Large intestine (tissue), 3 donors: ENCODE data around the gene PKD1. TPM values are rescaled to one million over a fixed set of nuclear protein-coding genes. Genes with fewer than 3 reads are reported as not detected.

ENCODE experiments used
- DNase-seq, 2 donors: peaks; one replicate each; pipeline versions ENCODE4 v3.0.0 to v3.0.0-alpha.2; 2013
- H3K27ac ChIP-seq: one replicate; pipeline ENCODE4 v1.5.1; 2013; ENCODE audit warnings: low read length
- H3K27me3 ChIP-seq: 2 replicates; pipeline ENCODE4 v1.6.1; 2013; ENCODE audit warnings: low read length; ENCODE audit not compliant: control insufficient read depth, insufficient read depth
- H3K36me3 ChIP-seq: 2 replicates; pipeline ENCODE4 v1.6.1; 2013; ENCODE audit warnings: low read length; ENCODE audit not compliant: control insufficient read depth, insufficient read depth
- H3K4me1 ChIP-seq: one replicate; pipeline ENCODE4 v1.6.1; 2013; ENCODE audit warnings: low read length; ENCODE audit not compliant: control insufficient read depth, insufficient read depth
- H3K4me3 ChIP-seq: one replicate; pipeline ENCODE4 v1.5.1; 2013; ENCODE audit warnings: low read length
- H3K9me3 ChIP-seq: one replicate; pipeline ENCODE4 v1.6.1; 2013; ENCODE audit warnings: mild to moderate bottlenecking, low read depth, low read length, moderate library complexity; ENCODE audit not compliant: control insufficient read depth
- WGBS: methylation state at CpG from one replicate; pipeline ENCODE4 v1.1.5; 2013; ENCODE audit warnings: low lambda C conversion rate; ENCODE audit not compliant: insufficient coverage; 5-methylcytosine and 5-hydroxymethylcytosine counted together
- polyA plus RNA-seq: library from polyadenylated mRNA; unstranded; fragments of 120-200 nt; gene quantifications from one replicate; pipeline ENCODE4 v1.2.1, GENCODE V29; 2013

PKD1 gene
- polyA plus RNA-seq, 1 donor: 58.4 TPM

- no peak overlapping the region for H3K4me3 ChIP-seq
- peaks cover 15% of the 10 kb centered on the region for H3K9me3 ChIP-seq
- peaks cover 22% of the 10 kb centered on the region for H3K4me1 ChIP-seq
- no peaks in the 10 kb centered on the region for H3K27me3 ChIP-seq
- peaks cover 79% of the 10 kb centered on the region for H3K36me3 ChIP-seq
- DNase-seq: no peak
- no CpG with 5 or more reads among the region's 20 CpGs for WGBS
- no peak overlapping the region for H3K27ac ChIP-seq
Measured at GRCh38 chr16:2088759-2089358, 46.8 kb downstream of the PKD1 start.

GRCh38 chr16:2087748-2088631, 47.7 kb downstream of the PKD1 start:
- Histone ChIP-seq H3K27ac (no peak overlapping the region), H3K36me3 (peaks cover 79% of the 10 kb centered on the region), H3K27me3 (no peaks in the 10 kb centered on the region), H3K9me3 (peaks cover 15% of the 10 kb centered on the region), H3K4me3 (no peak overlapping the region), H3K4me1 (peaks cover 20% of the 10 kb centered on the region)
- no CpG with 5 or more reads among the region's 41 CpGs for WGBS
- DNase-seq: no peak

GRCh38 chr16:2086812-2087747, 48.6 kb downstream of the PKD1 start:
- H3K9me3 ChIP-seq: peaks cover 15% of the 10 kb centered on the region
- no peak for DNase-seq
- no peak overlapping the region for H3K27ac ChIP-seq
- H3K36me3 ChIP-seq: peaks cover 81% of the 10 kb centered on the region
- H3K4me3 ChIP-seq: no peak overlapping the region
- no CpG with 5 or more reads among the region's 30 CpGs for WGBS
- H3K27me3 ChIP-seq: no peaks in the 10 kb centered on the region
- peaks cover 20% of the 10 kb centered on the region for H3K4me1 ChIP-seq

GRCh38 chr16:2086106-2086742, 49.5 kb downstream of the PKD1 start:
- H3K36me3 ChIP-seq: peaks cover 89% of the 10 kb centered on the region
- H3K4me1 ChIP-seq: peaks cover 19% of the 10 kb centered on the region
- no CpG with 5 or more reads among the region's 27 CpGs for WGBS
- H3K9me3 ChIP-seq: peaks cover 8% of the 10 kb centered on the region
- no peaks in the 10 kb centered on the region for H3K27me3 ChIP-seq
- no peak overlapping the region for H3K27ac ChIP-seq
- H3K4me3 ChIP-seq: no peak overlapping the region
- no peak for DNase-seq

GRCh38 chr16:2085669-2086068, 50.0 kb downstream of the PKD1 start:
- H3K27me3 ChIP-seq: no peaks in the 10 kb centered on the region
- peaks cover 94% of the 10 kb centered on the region for H3K36me3 ChIP-seq
- DNase-seq: no peak
- peaks cover 19% of the 10 kb centered on the region for H3K4me1 ChIP-seq
- no peak overlapping the region for H3K27ac ChIP-seq
- no peak overlapping the region for H3K4me3 ChIP-seq
- no CpG with 5 or more reads among the region's 14 CpGs for WGBS
- peaks cover 6% of the 10 kb centered on the region for H3K9me3 ChIP-seq

- Histone ChIP-seq H3K4me1 (peaks cover 15% of the 10 kb centered on the region), H3K36me3 (peaks cover 92% of the 10 kb centered on the region), H3K27me3 (no peaks in the 10 kb centered on the region), H3K27ac (no peak overlapping the region), H3K9me3 (peaks cover under 1% of the 10 kb centered on the region), H3K4me3 (no peak overlapping the region)
- no peak for DNase-seq
- WGBS: no CpG with 5 or more reads among the region's 29 CpGs
Measured at GRCh38 chr16:2084895-2085625, 50.6 kb downstream of the PKD1 start.

GRCh38 chr16:2083876-2084780, 51.6 kb downstream of the PKD1 start:
- peaks cover 94% of the 10 kb centered on the region for H3K36me3 ChIP-seq
- H3K27me3 ChIP-seq: no peaks in the 10 kb centered on the region
- no peak overlapping the region for H3K4me3 ChIP-seq
- peaks cover 4% of the 10 kb centered on the region for H3K9me3 ChIP-seq
- no CpG with 5 or more reads among the region's 44 CpGs for WGBS
- H3K4me1 ChIP-seq: peaks cover 15% of the 10 kb centered on the region
- no peak overlapping the region for H3K27ac ChIP-seq
- no peak for DNase-seq

GRCh38 chr16:2083409-2083808, 52.3 kb downstream of the PKD1 start:
- H3K36me3 ChIP-seq: peaks cover 94% of the 10 kb centered on the region
- H3K27ac ChIP-seq: peak overlapping the region; percentile 58
- no peak overlapping the region for H3K4me3 ChIP-seq

GRCh38 chr16:2082983-2083364, 52.7 kb downstream of the PKD1 start:
- H3K36me3 ChIP-seq: peaks cover 93% of the 10 kb centered on the region
- WGBS: no CpG with 5 or more reads among the region's 16 CpGs
- H3K27ac ChIP-seq: peak overlapping the region; percentile 62
- peaks cover 4% of the 10 kb centered on the region for H3K9me3 ChIP-seq
- peak; percentile 49 to 50 for DNase-seq
- H3K4me1 ChIP-seq: peaks cover 15% of the 10 kb centered on the region
- no peaks in the 10 kb centered on the region for H3K27me3 ChIP-seq
- H3K4me3 ChIP-seq: no peak overlapping the region

More at GRCh38 chr16:2083409-2083808, 52.3 kb downstream of the PKD1 start:
- Histone ChIP-seq H3K4me1 (peaks cover 15% of the 10 kb centered on the region), H3K9me3 (peaks cover 4% of the 10 kb centered on the region), H3K27me3 (no peaks in the 10 kb centered on the region)
- DNase-seq: no peak
- no CpG with 5 or more reads among the region's 19 CpGs for WGBS
